HepG2 (cell line): ENCODE data around the gene LRIT1. TPM values are rescaled to one million over a fixed set of nuclear protein-coding genes. Genes with fewer than 3 reads are reported as not detected.

Experiments used
- ATAC-seq: fragments of 200-7000 bp; cut with Tn5 transposase; 3 replicates; pipeline ENCODE4 v1.9.1; 2020; ENCODE audit warnings: mild to moderate bottlenecking, moderate library complexity
- BruUV-seq: library from RNA; stranded (reverse); fragments of 400-500 nt; replicated peaks from 2 replicates; lab custom pipeline; 2021; lab: Mats Ljungman, UMichigan
- CTCF ChIA-PET: fragments of 300-600 bp; formaldehyde crosslinking; extraction: SDS; loops from one replicate; lab custom pipeline; 2021; ENCODE audit warnings: low total read pairs, inconsistent platforms, low intra/inter-chr PET ratio; lab: Yijun Ruan, JAX
- POLR2A ChIA-PET: fragments of 350-600 bp; sonication (Branson Sonifier 250); formaldehyde crosslinking; loops from one replicate; lab custom pipeline; 2020; ENCODE audit warnings: antibody characterized with exemption, inconsistent platforms; lab: Yijun Ruan, JAX
- DNase-seq: peaks from one replicate; pipeline ENCODE4 v3.0.0-alpha.2; 2015; ENCODE audit warnings: low spot score
- FAIRE-seq: peaks from 3 replicates; lab custom pipeline; 2011; peaks lifted over from hg19 to GRCh38; lab: Jason Lieb, UNC
- H2AFZ ChIP-seq: one replicate; pipeline ENCODE4 v1.6.1; 2011; ENCODE audit warnings: low read length, inconsistent platforms
- H3K27ac ChIP-seq: fragments of 300-600 bp; 3 replicates; pipeline ENCODE4 v1.8.0; 2011; ENCODE audit warnings: mixed run types, mild to moderate bottlenecking, mixed read lengths, low read length, inconsistent platforms; ENCODE audit not compliant: insufficient read depth; ENCODE audit errors: extremely low read length
- H3K27me3 ChIP-seq, 2 experiments: fragments of 200-600 bp in 1 of 2; 2 replicates in 1 of 2; 3 replicates in 1 of 2; pipeline versions ENCODE4 v1.6.0 to v1.8.0; 2011; ENCODE audit warnings: low read length in 2 of 2, mild to moderate bottlenecking in 2 of 2, moderate library complexity in 2 of 2, inconsistent platforms in 1 of 2; ENCODE audit not compliant: insufficient read depth in 2 of 2, control insufficient read depth in 1 of 2
- H3K36me3 ChIP-seq, 2 experiments: fragments of 200-600 bp in 1 of 2; replicated peaks in 1 of 2; 2 replicates in 1 of 2; 3 replicates in 1 of 2; pipeline versions ENCODE4 v1.5.1 to v1.8.0; 2011; ENCODE audit warnings: low read length in 2 of 2, inconsistent platforms in 1 of 2; ENCODE audit not compliant: insufficient read depth in 2 of 2, control insufficient read depth in 1 of 2
- H3K4me1 ChIP-seq: 2 replicates; pipeline ENCODE4 v1.5.1; 2012; ENCODE audit warnings: low read length, inconsistent platforms; ENCODE audit not compliant: insufficient read depth
- H3K4me2 ChIP-seq: 2 replicates; pipeline ENCODE4 v1.6.0; 2011; ENCODE audit warnings: low read depth, low read length, inconsistent platforms
- H3K4me3 ChIP-seq, 3 experiments: fragments of 200-600 bp in 1 of 3; sonication (generic), shearing (Covaris generic) in 1 of 3; replicated peaks in 1 of 3; 2 replicates each; pipeline ENCODE4 v1.5.1; 2011 to 2016; ENCODE audit warnings: low read length in 3 of 3, inconsistent platforms in 2 of 3, low read depth in 2 of 3, mild to moderate bottlenecking in 2 of 3, control low read depth in 1 of 3, mixed read lengths in 1 of 3; ENCODE audit not compliant: insufficient read depth in 1 of 3
- H3K79me2 ChIP-seq: one replicate; pipeline ENCODE4 v1.6.1; 2011; ENCODE audit warnings: low read length, inconsistent platforms; ENCODE audit not compliant: insufficient read depth
- H3K9ac ChIP-seq: 2 replicates; pipeline ENCODE4 v1.6.0; 2011; ENCODE audit warnings: mild to moderate bottlenecking, low read depth, low read length, inconsistent platforms; ENCODE audit not compliant: insufficient read depth
- H3K9me3 ChIP-seq: 2 replicates; pipeline ENCODE4 v1.5.1; 2012; ENCODE audit warnings: mild to moderate bottlenecking, low read length
- H4K20me1 ChIP-seq: 2 replicates; pipeline ENCODE4 v1.6.0; 2011; ENCODE audit warnings: inconsistent platforms, mild to moderate bottlenecking, low read length, moderate library complexity; ENCODE audit not compliant: insufficient read depth
- PHF21A ChIP-seq: sonication (generic); formaldehyde crosslinking; IDR thresholded peaks from 2 replicates; pipeline ENCODE4 v1.5.0; 2020; ENCODE audit warnings: mild to moderate bottlenecking, missing genetic modification reagents
- RERE ChIP-seq: IDR thresholded peaks from 2 replicates; pipeline ENCODE4 v1.6.1; 2016; ENCODE audit warnings: low read depth, missing genetic modification reagents, missing compliant biosample characterization
- TAF15 ChIP-seq: fragments of 200-400 bp; formaldehyde crosslinking; IDR thresholded peaks from one replicate; pipeline ENCODE4 v1.6.1; 2018; ENCODE audit warnings: mild to moderate bottlenecking, low read depth, low read length; ENCODE audit not compliant: poor library complexity, severe bottlenecking
- ZNF44 ChIP-seq: sonication (generic); formaldehyde crosslinking; IDR thresholded peaks from 2 replicates; pipeline ENCODE4 v1.5.1; 2020; ENCODE audit warnings: mild to moderate bottlenecking, missing genetic modification reagents
- WGBS: methylation state at CpG from one replicate; pipeline ENCODE4 v1.1.6; 2017; ENCODE audit warnings: low lambda C conversion rate; 5-methylcytosine and 5-hydroxymethylcytosine counted together
- in situ Hi-C: cut with HindIII; loops from 2 replicates; pipeline ENCODE4 v1.10.0; 2017; ENCODE audit warnings: low pct_unique_long_range_greater_than_20kb; ENCODE audit not compliant: extremely low pct_ligation_motif_present
- intact Hi-C: fragments of 100-400 bp; cut with micrococcal nuclease; formaldehyde crosslinking; loops from one replicate; pipeline ENCODE4 v1.10.0; 2022; ENCODE audit not compliant: unreplicated experiment
- polyA plus RNA-seq, 8 experiments: library from polyadenylated mRNA; depleted of rRNA in 3 of 8; stranded (reverse) in 7 of 8; unstranded in 1 of 8; fragments of >200 nt; fragmentation: Illumina TruSeq in 4 of 8; extraction: Trizol in 4 of 8; gene quantifications; 2 replicates each; pipeline versions ENCODE4 v1.2.1 to v1.2.3, GENCODE V29; 2011 to 2016; ENCODE audit warnings: low read depth in 4 of 8, missing spikeins in 1 of 8, mixed read lengths in 1 of 8; ENCODE audit not compliant: insufficient read depth in 1 of 8
- total RNA-seq, 5 experiments: library from RNA; depleted of rRNA; stranded (reverse); fragments of >200 nt; fragmentation: Illumina TruSeq; extraction: Trizol; gene quantifications; 2 replicates each; pipeline ENCODE4 v1.2.3, GENCODE V29; 2016; ENCODE audit warnings: low read depth in 1 of 5
- TF ChIP-seq, protein P1 (sequence below): IDR thresholded peaks from 2 replicates; pipeline ENCODE4 v1.6.1; 2016; ENCODE audit warnings: missing compliant biosample characterization, missing genetic modification reagents, borderline replicate concordance

The LRIT1 gene
- total and polyA plus RNA-seq, 2 of the 13 experiments (the other 11 are each of a cell fraction or from before 2014, with no cell fraction given) = not detected

DNA sequence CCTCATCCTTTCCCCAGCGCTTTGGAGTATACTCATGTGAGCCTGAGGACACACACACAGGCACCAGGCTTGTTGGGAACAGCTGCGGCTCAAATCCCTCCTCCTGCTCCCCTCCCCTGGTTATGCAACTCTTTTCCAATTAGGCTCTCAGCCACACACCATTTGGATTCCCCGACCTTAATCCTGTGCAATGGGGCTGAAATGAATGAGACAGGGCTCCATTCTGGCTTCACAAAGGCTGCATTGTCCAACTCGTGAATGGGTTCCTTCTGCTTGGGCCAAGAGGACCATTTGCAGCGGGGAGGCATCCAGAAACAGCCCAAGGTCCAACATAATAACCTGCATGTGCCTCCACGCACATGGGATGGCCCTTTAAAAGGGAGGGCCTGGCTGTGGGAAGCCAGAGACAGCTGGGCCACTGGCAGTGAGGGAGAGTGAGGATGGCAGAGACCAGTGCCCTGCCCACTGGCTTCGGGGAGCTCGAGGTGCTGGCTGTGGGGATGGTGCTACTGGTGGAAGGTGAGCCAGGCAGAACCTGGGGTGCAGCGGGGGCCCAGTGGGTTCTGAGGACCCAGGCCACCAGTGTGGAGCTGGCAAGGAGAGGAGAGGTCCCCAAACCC is 3.4 kb upstream of the LRIT1 start, which contains the start of gene RGR (continued):
- TF ChIP-seq, protein P1, sequence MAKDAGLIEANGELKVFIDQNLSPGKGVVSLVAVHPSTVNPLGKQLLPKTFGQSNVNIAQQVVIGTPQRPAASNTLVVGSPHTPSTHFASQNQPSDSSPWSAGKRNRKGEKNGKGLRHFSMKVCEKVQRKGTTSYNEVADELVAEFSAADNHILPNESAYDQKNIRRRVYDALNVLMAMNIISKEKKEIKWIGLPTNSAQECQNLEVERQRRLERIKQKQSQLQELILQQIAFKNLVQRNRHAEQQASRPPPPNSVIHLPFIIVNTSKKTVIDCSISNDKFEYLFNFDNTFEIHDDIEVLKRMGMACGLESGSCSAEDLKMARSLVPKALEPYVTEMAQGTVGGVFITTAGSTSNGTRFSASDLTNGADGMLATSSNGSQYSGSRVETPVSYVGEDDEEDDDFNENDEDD (CRISPR knock-in tag) = peak; percentile 41; the same call in 1 of the 2 replicates
- TF ChIP-seq TAF15 = no peak

DNA sequence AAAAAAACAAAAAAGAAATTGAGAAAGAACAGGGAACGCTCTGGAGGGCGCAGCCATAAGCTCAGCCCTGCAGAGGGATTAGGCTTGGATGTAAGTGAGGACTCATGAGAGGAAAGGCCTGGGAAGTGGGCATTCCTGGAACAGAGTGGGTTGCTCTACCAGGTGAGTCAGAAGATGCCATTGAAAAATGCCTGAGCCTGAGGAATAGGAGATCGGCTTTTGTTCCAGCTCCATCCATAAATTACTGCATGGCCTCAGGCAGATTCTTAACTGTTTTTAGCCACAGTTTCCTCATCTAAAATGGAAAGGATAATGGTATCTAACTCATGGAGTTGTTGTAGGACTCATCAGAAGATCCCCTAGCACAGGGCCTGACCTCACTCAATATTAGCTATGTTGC is 2.4 kb upstream of the LRIT1 start:
- H4K20me1 ChIP-seq = no peaks in the 10 kb centered on the region
- FAIRE-seq = no peak
- H3K79me2 ChIP-seq = no peaks in the 10 kb centered on the region
- no TSS peak for BruUV-seq
- CTCF ChIA-PET = no interaction called here
- no peaks in the 10 kb centered on the region for H3K9me3 ChIP-seq
- DNase-seq = no peak
- no peak for TF ChIP-seq PHF21A
- no peak for TF ChIP-seq RERE
- no peak for TF ChIP-seq ZNF44 (CRISPR knock-in tag)
- H3K9ac ChIP-seq = no peak overlapping the region
- H3K4me3 ChIP-seq = no peak overlapping the region
- H3K4me2 ChIP-seq = peak overlapping the region; percentile 66
- no peaks in the 10 kb centered on the region for H3K36me3 ChIP-seq
- H2AFZ ChIP-seq = no peak overlapping the region
- in situ Hi-C loops = no loop called here
- intact Hi-C loops = no loop called here
- POLR2A ChIA-PET = no interaction called here
- H3K27ac ChIP-seq = no peak overlapping the region
- H3K27me3 ChIP-seq = peaks cover 3 to 16% of the 10 kb centered on the region in 2 experiments; a peak in 3 of 5 replicates
- no peak for ATAC-seq
- WGBS = 50% methylated on average over 3 of the region's 3 CpGs
- peaks cover 33% of the 10 kb centered on the region for H3K4me1 ChIP-seq
